Activated B cell treated with CpG ODN at 0.5 μM for 24 hours (primary cell): Measurements from ENCODE around the gene COPZ1. TPM values are rescaled to one million over a fixed set of nuclear protein-coding genes. Genes with fewer than 3 reads are reported as not detected.
A peak's percentile ranks its signal among the peaks of the same experiment; 100 is the strongest.
"Not testable (repeated sequence)": the region's sequence is repeated elsewhere in the genome, so short reads cannot be mapped to it uniquely, and the experiment has no call there.

Experiments
- ATAC-seq: fragments of 200-7000 bp; cut with Tn5 transposase; one replicate; pipeline ENCODE4 v1.10.0; 2021; ENCODE audit warnings: low read depth, mild to moderate bottlenecking, moderate library complexity
- CTCF ChIA-PET: fragments of 350-600 bp; sonication (Branson Sonifier 250); formaldehyde crosslinking; loops from one replicate; lab custom pipeline; 2021; ENCODE audit warnings: antibody characterized with exemption; lab: Charles Lee
- POLR2A ChIA-PET: fragments of 350-600 bp; sonication (Branson Sonifier 250); formaldehyde crosslinking; loops from one replicate; lab custom pipeline; 2021; ENCODE audit warnings: antibody characterized with exemption; lab: Charles Lee
- DNase-seq: peaks from one replicate; pipeline ENCODE4 v3.0.0; 2022
- H3K27ac Mint-ChIP-seq: one replicate; pipeline ENCODE4 v1.8.0; 2020; ENCODE audit warnings: mixed read lengths
- H3K27me3 Mint-ChIP-seq: one replicate; pipeline ENCODE4 v1.8.0; 2021; ENCODE audit warnings: mixed read lengths
- H3K36me3 Mint-ChIP-seq: one replicate; pipeline ENCODE4 v1.8.0; 2021; ENCODE audit warnings: low read depth, mixed read lengths
- H3K4me1 Mint-ChIP-seq: one replicate; pipeline ENCODE4 v1.8.0; 2021; ENCODE audit warnings: mixed read lengths
- H3K4me3 Mint-ChIP-seq: one replicate; pipeline ENCODE4 v1.8.0; 2020; ENCODE audit warnings: mild to moderate bottlenecking, mixed read lengths
- H3K9me3 Mint-ChIP-seq: one replicate; pipeline ENCODE4 v1.8.0; 2020; ENCODE audit warnings: mixed read lengths
- CTCF ChIP-seq: fragments of 200-600 bp; IDR thresholded peaks from one replicate; pipeline ENCODE4 v1.8.0; 2022; ENCODE audit warnings: antibody characterized with exemption, mild to moderate bottlenecking
- intact Hi-C: fragments of 100-400 bp; cut with micrococcal nuclease; formaldehyde crosslinking; loops from one replicate; pipeline ENCODE4 v1.15.1; 2024
- total RNA-seq: library from RNA; stranded (reverse); gene quantifications from 2 replicates; pipeline ENCODE4 v1.2.3, GENCODE V29; 2022

COPZ1 gene
- total RNA-seq, 1 donor from 2014 or later = 120 TPM

GRCh38 chr12:54279632-54280467, 45.1 kb upstream of the COPZ1 start, which contains the start of gene CBX5:
CBX5 (minus strand) TSS chr12:54280122; CDS start chr12:54257650, 22,472 bp downstream.
- Mint-ChIP-seq H3K4me1 (peaks cover 64% of the 10 kb centered on the region), H3K9me3 (no peaks in the 10 kb centered on the region), H3K27me3 (no peaks in the 10 kb centered on the region), H3K27ac (no peak within 1 kb of the TSS), H3K36me3 (peaks cover 14% of the 10 kb centered on the region), H3K4me3 (no peak within 1 kb of the TSS)
- TF ChIP-seq CTCF = no peak
- ChIA-PET CTCF (interaction anchor here (1.4 to 2.1 kb wide), 3 partner anchors 28 to 79 kb away, joined by 6 to 7 read pairs (median 7); partner anchors contain the start of gene COPZ1), POLR2A (interaction anchor here (0.5 to 3.1 kb wide), 48 partner anchors 8 to 1459 kb away, joined by 3 to 54 read pairs (median 6); partner anchors contain the start of genes COPZ1, EIF4B, HOXC4 and NCKAP1L)
- peak; percentile 70 for ATAC-seq
- intact Hi-C loops = loop anchor here (1.0 to 5.0 kb wide), 9 partner anchors 10 to 654 kb away; partner anchors contain the start of genes ATF7, CALCOCO1, COPZ1 and HOXC4
- DNase-seq = peak; percentile 97

GRCh38 chr12:54280468-54281260, 44.3 kb upstream of the COPZ1 start, which contains the start of gene HNRNPA1:
HNRNPA1 (plus strand) TSS chr12:54280726; CDS start chr12:54280808, 82 bp downstream.
- ATAC-seq (peak; percentile 83), DNase-seq (peak; percentile 76)
- Mint-ChIP-seq H3K27ac (no peak within 1 kb of the TSS), H3K4me3 (no peak within 1 kb of the TSS), H3K36me3 (peaks cover 14% of the 10 kb centered on the region), H3K9me3 (no peaks in the 10 kb centered on the region), H3K27me3 (no peaks in the 10 kb centered on the region), H3K4me1 (peaks cover 67% of the 10 kb centered on the region)
- POLR2A ChIA-PET = interaction anchor here (0.5 to 3.1 kb wide), 42 partner anchors 8 to 1458 kb away, joined by 3 to 54 read pairs (median 6); partner anchors contain the start of genes COPZ1, EIF4B, HOXC4 and NCKAP1L
- no peak for TF ChIP-seq CTCF
- intact Hi-C loops = loop anchor here (1.0 to 2.0 kb wide), 7 partner anchors 21 to 654 kb away; partner anchors contain the start of genes ATF7, CALCOCO1, COPZ1 and HOXC4
- CTCF ChIA-PET = interaction anchor here (1.1 to 2.1 kb wide), 4 partner anchors 13 to 79 kb away, joined by 3 to 7 read pairs (median 6); partner anchors contain the start of gene COPZ1

- not testable (repeated sequence) for H3K27ac Mint-ChIP-seq, H3K4me3 Mint-ChIP-seq, DNase-seq, H3K27me3 Mint-ChIP-seq, ATAC-seq, H3K9me3 Mint-ChIP-seq
- ChIA-PET CTCF (interaction anchor here (1.1 kb wide), 1 partner anchor 12 kb away, joined by 3 read pairs; no protein-coding TSS in a partner anchor), POLR2A (interaction anchor here (0.7 to 3.1 kb wide), 10 partner anchors 9 to 553 kb away, joined by 3 to 54 read pairs (median 24); partner anchors contain the start of gene COPZ1)
- Mint-ChIP-seq H3K36me3 (peaks cover 12% of the 10 kb centered on the region), H3K4me1 (peaks cover 68% of the 10 kb centered on the region)
- intact Hi-C loops = loop anchor here (2.0 kb wide), 1 partner anchor 554 kb away; the partner anchor contains the start of gene CALCOCO1
Measured at GRCh38 chr12:54281261-54281638, 43.7 kb upstream of the COPZ1 start.

GRCh38 chr12:54281694-54282093, 43.2 kb upstream of the COPZ1 start:
- intact Hi-C loops = loop anchor here (2.0 kb wide), 1 partner anchor 555 kb away; the partner anchor contains the start of gene CALCOCO1
- ChIA-PET POLR2A (interaction anchor here (0.7 to 3.1 kb wide), 9 partner anchors 9 to 217 kb away, joined by 3 to 54 read pairs (median 28); partner anchors contain the start of gene COPZ1), CTCF (interaction anchor here (1.1 kb wide), 1 partner anchor 12 kb away, joined by 3 read pairs; no protein-coding TSS in a partner anchor)
- H3K9me3 Mint-ChIP-seq, H3K4me3 Mint-ChIP-seq, ATAC-seq, H3K27ac Mint-ChIP-seq, DNase-seq, H3K36me3 Mint-ChIP-seq, H3K27me3 Mint-ChIP-seq: not testable (repeated sequence)
- peaks cover 68% of the 10 kb centered on the region for H3K4me1 Mint-ChIP-seq

- peaks cover 4% of the 10 kb centered on the region for H3K36me3 Mint-ChIP-seq
- intact Hi-C loops = no loop called here
Measured at GRCh38 chr12:54282949-54283593, 41.9 kb upstream of the COPZ1 start.

GRCh38 chr12:54284070-54284780, 40.7 kb upstream of the COPZ1 start:
- intact Hi-C loops = not testable (repeated sequence)

More at GRCh38 chr12:54282949-54283593, 41.9 kb upstream of the COPZ1 start:
- Mint-ChIP-seq H3K4me3 (no peak overlapping the region), H3K9me3 (no peaks in the 10 kb centered on the region), H3K4me1 (peaks cover 64% of the 10 kb centered on the region), H3K27me3 (no peaks in the 10 kb centered on the region), H3K27ac (no peak overlapping the region)
- ATAC-seq = no peak
- DNase-seq = no peak
- CTCF ChIA-PET = interaction anchor here (1.1 kb wide), 1 partner anchor 12 kb away, joined by 5 read pairs; no protein-coding TSS in a partner anchor
- POLR2A ChIA-PET = interaction anchor here (0.6 to 1.8 kb wide), 4 partner anchors 10 to 42 kb away, joined by 3 to 11 read pairs (median 7); partner anchors contain the start of gene COPZ1
- no peak for TF ChIP-seq CTCF

More at GRCh38 chr12:54284070-54284780, 40.7 kb upstream of the COPZ1 start:
- Mint-ChIP-seq H3K4me1 (peaks cover 65% of the 10 kb centered on the region), H3K27ac (peak overlapping the region; percentile 25)
- ChIA-PET POLR2A (interaction anchor here (0.6 to 1.8 kb wide), 6 partner anchors 9 to 99 kb away, joined by 3 to 11 read pairs (median 6); partner anchors contain the start of gene COPZ1), CTCF (interaction anchor here (1.0 to 1.3 kb wide), 2 partner anchors 40 to 52 kb away, joined by 3 read pairs; no protein-coding TSS in a partner anchor)
- not testable (repeated sequence) for DNase-seq, H3K36me3 Mint-ChIP-seq, ATAC-seq, H3K9me3 Mint-ChIP-seq, H3K4me3 Mint-ChIP-seq, H3K27me3 Mint-ChIP-seq
